NOMO-1 treated with DMSO at 0.1 percent for 48 hours (cell line): ENCODE measurements around the gene CDK5RAP2.
A peak's percentile ranks its signal among the peaks of the same experiment; 100 is the strongest.
"Not testable (repeated sequence)": the region's sequence is repeated elsewhere in the genome, so short reads cannot be mapped to it uniquely, and the experiment has no call there.

Experiments used
- DNase-seq: peaks from one replicate; lab custom pipeline; 2025; ENCODE audit not compliant: unreplicated experiment; lab: John Stamatoyannopoulos, UW

CDK5RAP2 gene

GRCh38 chr9:120580051-120580896 lies at the start of gene CDK5RAP2:
Gene CDK5RAP2 (minus strand): TSS chr9:120580167. CDS start chr9:120579978, 189 bp downstream.
- DNase-seq, result peak; percentile 98

DNA sequence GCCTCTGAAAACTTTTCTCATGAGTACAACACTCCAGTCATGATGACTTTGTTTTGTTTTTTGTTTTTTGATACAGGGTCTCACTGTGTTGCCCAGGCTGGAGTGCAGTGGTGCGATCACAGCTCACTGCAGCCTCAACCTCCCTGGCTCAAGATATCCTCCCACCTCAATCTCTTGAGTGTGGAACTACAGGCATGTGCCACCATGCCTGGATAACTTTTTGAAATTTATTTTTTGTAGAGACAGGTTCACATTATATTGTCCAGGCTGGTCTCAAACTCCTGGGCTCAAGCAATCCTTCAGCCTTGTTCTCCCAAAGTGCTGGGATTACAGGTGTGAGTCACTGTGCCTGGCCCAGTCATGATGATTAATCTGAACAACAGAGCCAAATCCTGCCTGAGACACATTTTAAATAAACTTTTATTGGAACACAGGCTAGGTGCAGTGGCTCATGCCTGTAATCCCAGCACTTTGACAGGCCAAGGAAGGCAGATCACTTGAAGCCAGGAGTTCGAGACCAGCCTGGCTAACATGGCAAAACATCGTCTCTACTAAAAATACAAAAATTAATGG lies 49.0 kb upstream of the CDK5RAP2 start:
- DNase-seq, result not testable (repeated sequence)

GRCh38 chr9:120628207-120628924 lies 48.4 kb upstream of the CDK5RAP2 start:
- no peak for DNase-seq

DNA sequence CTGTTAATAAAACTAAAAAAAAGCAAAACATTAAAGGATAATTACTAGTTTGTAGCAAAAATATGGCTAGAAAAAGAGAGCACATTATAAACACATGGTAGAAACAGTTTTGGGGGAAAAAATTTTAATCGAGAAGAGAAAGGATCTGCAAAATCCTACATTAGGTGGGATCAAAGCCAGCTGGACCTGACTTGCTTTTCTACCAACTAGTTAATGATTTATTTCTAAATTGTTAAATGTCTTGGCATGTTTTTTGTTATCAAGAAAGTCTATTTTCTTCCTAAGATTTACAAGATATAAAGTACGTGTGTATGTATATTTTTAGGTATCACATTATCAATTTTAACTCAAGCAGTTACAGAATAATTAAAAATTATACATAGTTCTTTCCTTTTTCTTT lies 47.1 kb upstream of the CDK5RAP2 start:
- DNase-seq, result no peak

DNA sequence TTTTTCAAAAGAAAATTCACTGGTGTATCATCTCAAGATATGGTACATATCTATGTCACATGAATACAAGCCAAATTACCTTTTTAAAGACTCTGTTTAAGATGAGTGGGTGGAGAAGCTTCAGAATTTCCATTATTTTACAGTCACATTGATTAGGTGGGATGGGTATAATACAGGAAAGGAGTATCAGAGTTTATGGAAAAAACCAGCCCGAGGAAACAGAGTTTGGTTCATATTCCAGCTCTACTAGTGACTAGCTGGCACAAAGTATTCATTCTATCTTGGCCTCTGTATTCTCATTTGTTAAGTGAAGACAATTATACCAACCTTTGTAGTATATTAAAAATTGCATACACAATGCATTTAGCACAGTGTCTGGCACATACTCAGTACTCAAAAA lies 46.5 kb upstream of the CDK5RAP2 start:
- DNase-seq, result no peak

DNA sequence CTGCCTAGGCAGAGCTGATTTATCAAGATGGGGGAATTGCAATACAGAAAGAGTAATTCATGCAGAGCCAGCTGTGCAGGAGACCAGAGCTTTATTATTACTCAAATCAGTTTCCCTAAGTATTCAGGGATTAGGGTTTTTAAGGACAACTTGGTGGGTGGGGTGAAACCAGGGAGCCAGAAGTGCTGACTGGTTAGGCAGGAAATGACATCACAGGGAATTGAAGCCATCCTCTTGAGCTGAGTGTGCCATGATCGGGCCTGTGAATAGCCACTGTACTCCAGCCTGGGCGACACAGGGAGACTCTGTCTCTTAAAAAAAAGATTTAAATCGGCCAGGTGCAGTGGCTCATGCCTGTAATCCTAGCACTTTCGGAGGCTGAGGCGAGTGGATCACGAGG lies 45.3 kb upstream of the CDK5RAP2 start:
- DNase-seq, result no peak

DNA sequence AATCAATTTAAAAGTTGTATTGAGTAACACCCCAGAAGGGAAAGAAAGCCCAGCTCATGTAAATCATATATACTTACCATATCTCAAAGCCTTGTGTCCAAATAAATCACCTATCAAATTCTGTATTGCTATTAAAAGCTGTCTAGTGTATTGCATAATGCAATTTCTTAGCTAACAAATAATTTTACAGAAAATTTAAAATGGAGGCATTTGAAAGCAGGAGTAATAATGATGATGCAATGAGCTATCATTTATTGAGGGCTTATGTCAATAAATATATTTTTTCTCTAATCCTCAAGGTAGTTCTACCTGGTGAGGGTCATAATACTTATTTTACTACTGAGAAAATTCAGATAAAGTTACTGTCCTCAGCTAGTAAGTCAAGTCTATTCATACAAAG lies 42.8 kb upstream of the CDK5RAP2 start:
- DNase-seq, result no peak

- no peak for DNase-seq
These were observed 42.0 kb upstream of the CDK5RAP2 start for GRCh38 chr9:120621941-120622340.

DNA sequence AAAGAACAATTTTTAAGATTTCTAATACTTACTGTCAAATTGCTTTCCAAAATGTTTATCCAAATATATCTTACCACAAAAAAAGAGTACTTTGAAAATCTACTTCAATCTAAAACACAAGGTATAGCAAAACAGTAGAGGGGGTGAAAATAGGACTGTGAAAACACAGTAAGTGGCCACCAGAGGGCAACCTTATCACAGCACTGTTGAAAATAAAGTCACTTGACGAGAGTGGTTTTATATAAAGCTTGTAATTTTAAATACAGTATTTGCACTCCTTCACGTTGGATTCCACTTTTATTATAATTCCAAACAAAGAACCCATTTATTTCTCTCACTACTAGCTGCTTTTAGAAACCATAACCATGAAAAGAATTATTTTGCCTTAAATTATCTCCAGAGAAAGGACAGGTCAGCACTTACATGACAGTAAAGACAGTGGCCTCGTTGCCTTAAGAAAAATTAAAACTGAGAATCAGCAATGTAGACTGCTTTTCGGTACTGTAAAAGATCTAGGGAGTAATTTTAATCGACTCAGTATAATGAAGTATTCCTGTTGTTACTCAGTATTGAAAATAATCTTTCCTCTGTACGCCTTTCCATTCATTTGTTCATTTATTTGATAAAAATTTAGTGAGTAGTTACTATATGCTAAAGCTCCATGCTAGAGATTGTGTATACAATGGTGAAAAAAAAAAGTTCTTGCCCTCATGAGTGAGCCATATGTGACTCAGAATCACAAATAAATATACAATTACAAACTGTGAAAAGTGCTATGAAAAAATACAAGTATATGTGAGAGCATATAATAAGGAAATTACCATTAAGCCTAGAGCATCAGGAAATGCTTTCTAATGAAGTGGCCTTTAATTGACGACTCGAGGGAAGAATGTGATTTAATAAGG lies 40.0 kb upstream of the CDK5RAP2 start:
- peak; percentile 60 for DNase-seq

DNA sequence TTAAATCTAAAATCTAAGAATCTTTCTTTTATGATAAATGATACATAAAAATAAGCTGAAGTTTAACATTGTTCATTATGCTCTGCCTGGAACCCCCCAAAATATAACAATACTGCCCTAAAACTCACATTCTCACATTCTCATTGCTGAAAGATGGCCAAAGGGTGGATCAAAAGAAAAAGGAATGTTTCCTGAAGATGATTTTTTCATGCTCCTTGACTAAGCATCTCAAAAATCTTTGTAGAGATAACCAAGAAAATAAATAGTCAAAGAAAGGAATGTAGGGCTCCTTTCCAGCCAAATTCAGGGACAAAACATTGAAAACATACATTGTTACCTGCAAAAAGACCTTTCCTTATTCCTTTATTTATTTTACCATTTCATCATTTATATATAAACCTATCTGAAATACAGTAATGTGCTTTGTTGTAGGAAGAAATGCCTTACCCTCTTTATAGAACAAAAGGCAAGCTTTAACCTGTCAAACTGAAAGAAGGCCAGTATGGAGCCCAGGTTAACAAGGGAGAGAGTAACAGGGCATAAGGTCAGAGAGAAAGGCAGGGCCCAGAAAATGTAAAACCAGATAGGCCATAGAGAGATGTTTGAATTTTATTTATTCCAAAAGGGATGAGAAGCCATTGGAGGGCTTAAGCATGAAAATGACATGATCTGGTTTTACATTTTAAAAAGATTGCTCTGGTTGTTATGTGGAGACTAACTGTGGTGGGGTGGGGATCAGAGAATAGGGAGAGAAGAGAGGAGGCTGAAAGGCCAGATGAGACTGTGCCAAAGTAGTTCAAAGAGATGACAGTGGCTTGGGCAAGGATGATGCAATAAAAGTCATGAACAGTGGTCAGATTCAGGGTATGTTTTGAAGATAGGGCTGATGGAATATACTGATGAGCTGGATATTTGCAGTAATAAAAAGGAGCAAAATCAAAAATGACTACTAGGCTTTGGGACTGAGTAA lies 37.3 kb upstream of the CDK5RAP2 start:
- DNase-seq, result no peak

DNA sequence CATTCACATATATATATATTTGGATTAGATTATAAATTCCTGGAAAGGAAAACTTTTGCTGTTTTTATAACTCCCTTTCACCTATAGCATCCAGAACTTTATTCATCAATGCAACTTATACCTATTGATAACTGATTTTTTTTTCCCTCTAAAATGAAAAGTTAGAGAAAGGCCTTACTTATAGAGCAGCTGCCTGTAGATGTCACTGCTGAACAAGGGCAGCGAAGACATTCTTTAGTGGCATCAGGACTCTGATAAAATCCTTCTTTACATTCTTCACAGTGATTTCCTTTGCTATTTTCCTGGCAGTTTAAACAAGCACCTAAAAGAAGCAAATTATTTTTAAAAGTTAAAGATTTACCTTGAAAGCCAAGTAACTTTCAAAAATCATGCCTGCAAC lies 32.3 kb upstream of the CDK5RAP2 start:
- peak; percentile 20 for DNase-seq

DNA sequence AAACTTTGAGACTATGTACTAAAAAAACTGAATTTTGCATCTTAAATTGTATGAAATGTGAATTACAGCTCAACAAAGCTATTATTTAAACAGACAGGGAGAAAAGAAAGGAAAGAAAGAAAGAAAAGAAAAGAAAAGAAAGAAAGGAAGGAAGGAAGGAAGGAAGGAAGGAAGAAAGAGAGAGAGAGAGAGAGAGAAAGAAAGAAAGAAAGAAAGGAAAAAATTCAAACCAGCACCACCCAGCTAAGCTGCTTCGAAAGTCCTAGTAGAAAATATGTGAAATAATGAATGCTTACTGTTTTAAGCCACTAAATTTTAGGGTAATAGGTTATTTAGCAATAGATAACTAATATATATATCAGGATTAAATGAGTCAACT lies 31.7 kb upstream of the CDK5RAP2 start:
- no peak for DNase-seq

GRCh38 chr9:120610975-120611689 lies 31.2 kb upstream of the CDK5RAP2 start:
- no peak for DNase-seq

- no peak for DNase-seq
These were observed 29.7 kb upstream of the CDK5RAP2 start for GRCh38 chr9:120609636-120610035.

- no peak for DNase-seq
These were observed 28.5 kb upstream of the CDK5RAP2 start for GRCh38 chr9:120608421-120608820.

GRCh38 chr9:120603591-120603990 lies 23.6 kb upstream of the CDK5RAP2 start:
- no peak for DNase-seq

- DNase-seq, result no peak
These were observed 23.0 kb upstream of the CDK5RAP2 start for GRCh38 chr9:120603010-120603409.

- DNase-seq, result no peak
These were observed 13.9 kb upstream of the CDK5RAP2 start for GRCh38 chr9:120593955-120594277.

DNA sequence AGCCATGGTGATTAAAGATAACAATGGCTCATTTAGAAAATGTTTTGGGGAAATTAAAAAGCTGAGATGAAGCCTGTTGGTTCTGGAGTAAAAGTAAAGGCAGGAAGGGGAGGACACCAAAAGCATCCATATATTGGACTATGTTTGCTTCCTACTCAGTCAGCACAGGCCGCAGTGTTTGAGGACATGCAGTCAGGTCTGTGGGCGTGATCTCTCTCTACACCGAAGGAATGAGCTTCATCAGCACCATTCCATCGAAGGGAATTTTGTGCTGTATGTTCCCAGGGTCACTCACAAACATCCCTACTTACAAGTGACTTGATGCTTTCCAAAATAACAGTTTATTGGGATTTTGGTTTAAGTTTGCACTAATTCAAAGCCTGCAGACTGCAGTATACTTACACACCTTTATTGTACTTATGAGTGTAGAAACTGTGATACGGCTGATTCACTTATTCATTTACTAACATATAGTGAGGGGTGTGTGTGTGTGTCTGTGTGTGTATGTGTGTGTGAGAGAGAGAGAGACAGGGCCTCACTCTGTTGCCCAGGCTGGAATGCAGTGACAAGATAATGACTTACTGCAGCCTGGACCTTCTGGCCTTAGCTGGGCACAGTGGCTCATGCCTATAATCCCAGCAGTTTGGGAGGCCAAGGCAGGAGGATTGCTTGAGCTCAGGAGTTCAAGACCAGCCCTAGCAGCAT lies 13.4 kb upstream of the CDK5RAP2 start:
- no peak for DNase-seq
